Calu3 (cell line): Measurements from ENCODE around the gene FAM234A. TPM values are rescaled to one million over a fixed set of nuclear protein-coding genes. Genes with fewer than 3 reads are reported as not detected.

ENCODE experiments used
- BruUV-seq: library from RNA; stranded (reverse); fragments of 400-500 nt; replicated peaks from 2 replicates; lab custom pipeline; 2021; lab: Mats Ljungman, UMichigan
- CTCF ChIA-PET: fragments of 300-600 bp; sonication (Branson Sonifier 250); formaldehyde crosslinking; loops from one replicate; lab custom pipeline; 2022; ENCODE audit warnings: antibody characterized with exemption; lab: Charles Lee
- DNase-seq: peaks from one replicate; pipeline ENCODE4 v3.0.0; 2022
- H3K27ac Mint-ChIP-seq: one replicate; pipeline ENCODE4 v1.8.0; 2022; ENCODE audit warnings: mixed read lengths; ENCODE audit not compliant: unreplicated experiment
- H3K27me3 Mint-ChIP-seq: one replicate; pipeline ENCODE4 v1.8.0; 2022; ENCODE audit warnings: mixed read lengths; ENCODE audit not compliant: unreplicated experiment
- H3K36me3 Mint-ChIP-seq: one replicate; pipeline ENCODE4 v1.8.0; 2022; ENCODE audit warnings: mild to moderate bottlenecking, moderate library complexity, mixed read lengths; ENCODE audit not compliant: insufficient read depth, unreplicated experiment
- H3K4me1 Mint-ChIP-seq: one replicate; pipeline ENCODE4 v1.8.0; 2022; ENCODE audit warnings: mild to moderate bottlenecking, low read depth, mixed read lengths; ENCODE audit not compliant: unreplicated experiment
- H3K4me3 Mint-ChIP-seq: one replicate; pipeline ENCODE4 v1.8.0; 2022; ENCODE audit warnings: mild to moderate bottlenecking, low read depth, moderate library complexity, mixed read lengths; ENCODE audit not compliant: unreplicated experiment
- H3K9me3 Mint-ChIP-seq: one replicate; pipeline ENCODE4 v1.8.0; 2022; ENCODE audit warnings: low read depth, mixed read lengths; ENCODE audit not compliant: unreplicated experiment
- intact Hi-C: fragments of 100-400 bp; cut with micrococcal nuclease; formaldehyde crosslinking; loops from one replicate; pipeline ENCODE4 v1.10.0; 2022; ENCODE audit not compliant: unreplicated experiment
- total RNA-seq: library from RNA; stranded (reverse); gene quantifications from 2 replicates; pipeline ENCODE4 v1.2.3, GENCODE V29; 2022
- TF ChIP-seq, protein P1 (sequence below): fragments of 200-600 bp; IDR thresholded peaks from one replicate; pipeline ENCODE4 v1.8.0; 2022; ENCODE audit warnings: antibody characterized with exemption; ENCODE audit not compliant: unreplicated experiment

The FAM234A gene
- total RNA-seq, 1 experiment from 2014 or later = 118 TPM

DNA sequence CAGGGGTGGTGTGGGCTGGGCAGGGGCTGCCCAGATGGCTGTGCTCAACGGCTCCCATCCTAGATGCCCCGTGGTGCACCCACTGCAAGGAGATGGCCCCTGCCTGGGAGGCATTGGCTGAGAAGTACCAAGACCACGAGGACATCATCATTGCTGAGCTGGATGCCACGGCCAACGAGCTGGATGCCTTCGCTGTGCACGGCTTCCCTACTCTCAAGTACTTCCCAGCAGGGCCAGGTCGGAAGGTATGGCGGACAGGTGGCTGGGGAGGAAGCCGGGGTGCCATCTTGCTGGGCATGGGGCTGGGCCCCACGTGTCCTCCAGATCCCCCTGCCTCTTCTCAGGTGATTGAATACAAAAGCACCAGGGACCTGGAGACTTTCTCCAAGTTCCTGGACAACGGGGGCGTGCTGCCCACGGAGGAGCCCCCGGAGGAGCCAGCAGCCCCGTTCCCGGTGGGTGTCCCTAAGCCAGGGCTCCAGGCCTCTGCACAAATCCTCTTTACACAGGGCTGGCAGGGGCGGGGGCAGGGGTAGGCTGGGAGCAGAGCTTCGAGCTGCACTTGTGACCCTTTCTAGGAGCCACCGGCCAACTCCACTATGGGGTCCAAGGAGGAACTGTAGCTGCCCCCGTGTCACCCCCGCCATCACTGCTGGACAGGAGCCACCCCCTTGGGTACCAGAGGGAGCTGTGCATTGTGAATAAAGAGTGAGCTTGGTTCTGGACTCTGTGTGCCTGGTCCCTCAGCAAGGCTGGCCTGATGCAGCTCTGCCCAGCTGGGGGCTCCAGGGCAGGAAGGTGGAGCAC, 52.1 kb downstream of the FAM234A start:
- no peaks in the 10 kb centered on the region for H3K9me3 Mint-ChIP-seq
- no peaks in the 10 kb centered on the region for H3K4me1 Mint-ChIP-seq
- CTCF ChIA-PET = interaction anchor here (0.5 to 1.1 kb wide), 2 partner anchors 11 to 66 kb away, joined by 3 read pairs; partner anchors contain the start of gene RGS11
- no peak overlapping the region for H3K27ac Mint-ChIP-seq
- peaks cover 50% of the 10 kb centered on the region for H3K36me3 Mint-ChIP-seq
- BruUV-seq = no TSS peak
- TF ChIP-seq, protein P1, sequence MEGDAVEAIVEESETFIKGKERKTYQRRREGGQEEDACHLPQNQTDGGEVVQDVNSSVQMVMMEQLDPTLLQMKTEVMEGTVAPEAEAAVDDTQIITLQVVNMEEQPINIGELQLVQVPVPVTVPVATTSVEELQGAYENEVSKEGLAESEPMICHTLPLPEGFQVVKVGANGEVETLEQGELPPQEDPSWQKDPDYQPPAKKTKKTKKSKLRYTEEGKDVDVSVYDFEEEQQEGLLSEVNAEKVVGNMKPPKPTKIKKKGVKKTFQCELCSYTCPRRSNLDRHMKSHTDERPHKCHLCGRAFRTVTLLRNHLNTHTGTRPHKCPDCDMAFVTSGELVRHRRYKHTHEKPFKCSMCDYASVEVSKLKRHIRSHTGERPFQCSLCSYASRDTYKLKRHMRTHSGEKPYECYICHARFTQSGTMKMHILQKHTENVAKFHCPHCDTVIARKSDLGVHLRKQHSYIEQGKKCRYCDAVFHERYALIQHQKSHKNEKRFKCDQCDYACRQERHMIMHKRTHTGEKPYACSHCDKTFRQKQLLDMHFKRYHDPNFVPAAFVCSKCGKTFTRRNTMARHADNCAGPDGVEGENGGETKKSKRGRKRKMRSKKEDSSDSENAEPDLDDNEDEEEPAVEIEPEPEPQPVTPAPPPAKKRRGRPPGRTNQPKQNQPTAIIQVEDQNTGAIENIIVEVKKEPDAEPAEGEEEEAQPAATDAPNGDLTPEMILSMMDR = no peak
- DNase-seq = no peak
- intact Hi-C loops = no loop called here
- H3K27me3 Mint-ChIP-seq = peaks cover 15% of the 10 kb centered on the region
- H3K4me3 Mint-ChIP-seq = no peak overlapping the region

DNA sequence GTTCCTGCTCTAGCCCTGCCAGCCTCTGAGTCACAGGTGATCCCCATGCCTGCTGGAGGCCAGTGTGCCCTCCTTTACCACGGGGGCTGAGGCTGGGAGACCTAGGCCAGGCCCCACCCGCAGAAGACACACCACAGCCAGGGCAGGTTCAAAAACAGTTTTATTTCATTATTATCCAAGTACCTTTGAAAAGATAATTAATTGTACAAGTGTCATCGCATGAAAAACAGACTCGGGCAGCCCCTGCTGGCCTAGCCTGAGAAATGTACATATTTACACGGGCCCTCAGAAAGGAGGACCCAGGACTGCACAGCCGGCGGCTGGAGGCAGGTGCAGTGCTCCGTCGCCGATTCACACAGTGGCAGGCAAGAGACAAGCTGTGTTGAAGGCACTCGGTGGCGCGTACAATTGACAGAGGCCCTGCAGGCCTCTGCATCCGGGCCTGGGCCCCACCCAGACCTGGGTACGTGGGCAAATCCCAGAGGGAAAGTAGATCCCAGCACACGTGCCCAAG, 52.7 kb downstream of the FAM234A start:
- CTCF ChIA-PET = interaction anchor here (1.1 kb wide), 1 partner anchor 66 kb away, joined by 3 read pairs; no protein-coding TSS in a partner anchor
- intact Hi-C loops = no loop called here

DNA sequence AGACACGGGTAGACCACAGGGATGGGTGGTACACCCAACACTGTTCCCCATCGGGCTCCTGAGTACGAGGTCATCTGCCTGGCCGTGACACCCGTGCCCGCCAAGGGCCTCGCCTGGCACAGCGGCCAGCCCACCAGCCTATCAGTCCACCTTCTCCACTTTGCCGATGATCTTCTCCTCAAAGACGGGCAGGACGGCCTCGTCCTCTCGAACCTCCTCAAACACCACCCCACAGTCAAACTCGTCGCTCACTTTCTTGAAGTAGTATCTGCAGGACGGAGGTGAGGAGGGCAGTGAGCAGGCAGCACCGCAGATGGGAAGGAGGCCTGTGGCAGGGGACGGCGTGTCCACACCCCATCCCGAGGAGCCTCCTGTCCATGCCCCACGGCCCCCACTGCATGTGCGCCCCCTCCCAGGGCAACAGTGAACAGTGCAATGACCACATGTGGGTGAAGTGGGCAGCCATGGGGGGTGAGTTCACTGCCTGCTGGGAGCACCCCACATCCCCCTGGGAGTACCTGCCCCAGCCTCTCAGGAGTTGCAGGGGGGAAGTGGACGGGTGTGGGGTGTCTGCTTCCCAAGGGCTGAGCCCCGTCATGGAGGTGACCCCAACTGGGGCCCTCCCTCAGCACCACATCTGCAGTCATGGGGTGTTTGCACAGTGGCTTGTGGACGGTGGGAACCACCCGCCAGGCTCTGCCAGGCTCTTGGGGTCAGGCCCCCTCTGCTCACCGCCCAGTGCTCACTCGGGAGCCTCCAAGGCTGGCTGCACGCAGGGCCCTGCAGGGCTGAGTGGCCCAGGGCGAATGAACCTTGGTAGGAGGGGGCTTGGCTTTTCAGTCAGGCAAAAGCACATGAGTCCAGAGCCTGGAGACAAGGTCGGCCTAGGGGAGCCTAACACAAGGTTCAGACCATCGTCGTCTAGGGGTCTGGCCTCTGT, 53.6 kb downstream of the FAM234A start:
- Mint-ChIP-seq H3K4me1 (no peaks in the 10 kb centered on the region), H3K9me3 (no peaks in the 10 kb centered on the region), H3K27ac (no peak overlapping the region), H3K27me3 (no peaks in the 10 kb centered on the region), H3K4me3 (no peak overlapping the region), H3K36me3 (peaks cover 62% of the 10 kb centered on the region)
- TF ChIP-seq, protein P1 = no peak
- BruUV-seq = no TSS peak
- intact Hi-C loops = no loop called here
- DNase-seq = no peak
- CTCF ChIA-PET = no interaction called here

More for the DNA sequence above, 52.7 kb downstream of the FAM234A start:
- Mint-ChIP-seq H3K9me3 (no peaks in the 10 kb centered on the region), H3K36me3 (peaks cover 56% of the 10 kb centered on the region), H3K4me3 (no peak overlapping the region), H3K4me1 (no peaks in the 10 kb centered on the region), H3K27ac (no peak overlapping the region), H3K27me3 (peaks cover 8% of the 10 kb centered on the region)
- no peak for DNase-seq
- TF ChIP-seq, protein P1 = no peak
- BruUV-seq = no TSS peak

DNA sequence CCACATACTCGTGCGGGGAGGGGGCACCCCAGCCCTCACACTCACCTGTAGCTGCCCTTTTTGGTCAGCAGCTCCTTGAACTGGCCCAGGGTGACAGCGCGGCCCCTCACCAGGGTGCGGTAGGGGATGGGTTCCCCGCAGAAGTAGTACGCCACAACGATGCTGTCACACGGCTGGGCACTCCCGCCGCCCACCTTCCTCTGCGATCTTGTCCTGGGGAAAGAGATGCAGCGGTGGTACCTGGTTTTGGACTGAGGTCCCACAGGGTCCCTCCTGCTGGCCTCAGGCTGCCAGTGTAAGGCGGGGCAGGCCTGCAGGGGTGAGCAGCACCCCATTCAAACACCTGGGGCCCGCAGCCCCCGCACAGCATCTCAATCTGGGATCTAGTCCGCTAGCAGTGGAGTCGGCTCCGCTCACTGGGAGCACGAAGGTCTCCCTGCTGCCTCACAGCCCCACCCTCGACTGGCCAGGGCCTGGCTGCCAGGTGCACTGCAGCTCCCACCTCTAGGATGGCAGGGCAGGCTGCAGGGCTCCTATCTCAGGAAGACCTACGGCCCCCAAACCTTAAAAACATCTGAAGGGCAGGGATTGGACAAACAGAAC, 54.9 kb downstream of the FAM234A start:
- no peaks in the 10 kb centered on the region for H3K4me1 Mint-ChIP-seq
- H3K4me3 Mint-ChIP-seq = no peak overlapping the region
- no peaks in the 10 kb centered on the region for H3K27me3 Mint-ChIP-seq
- no peak for DNase-seq
- CTCF ChIA-PET = no interaction called here
- TF ChIP-seq, protein P1 = no peak
- H3K36me3 Mint-ChIP-seq = peaks cover 72% of the 10 kb centered on the region
- no TSS peak for BruUV-seq
- intact Hi-C loops = no loop called here
- no peaks in the 10 kb centered on the region for H3K9me3 Mint-ChIP-seq
- H3K27ac Mint-ChIP-seq = no peak overlapping the region
